ENCODE measurements around the gene URB1.

DNA sequence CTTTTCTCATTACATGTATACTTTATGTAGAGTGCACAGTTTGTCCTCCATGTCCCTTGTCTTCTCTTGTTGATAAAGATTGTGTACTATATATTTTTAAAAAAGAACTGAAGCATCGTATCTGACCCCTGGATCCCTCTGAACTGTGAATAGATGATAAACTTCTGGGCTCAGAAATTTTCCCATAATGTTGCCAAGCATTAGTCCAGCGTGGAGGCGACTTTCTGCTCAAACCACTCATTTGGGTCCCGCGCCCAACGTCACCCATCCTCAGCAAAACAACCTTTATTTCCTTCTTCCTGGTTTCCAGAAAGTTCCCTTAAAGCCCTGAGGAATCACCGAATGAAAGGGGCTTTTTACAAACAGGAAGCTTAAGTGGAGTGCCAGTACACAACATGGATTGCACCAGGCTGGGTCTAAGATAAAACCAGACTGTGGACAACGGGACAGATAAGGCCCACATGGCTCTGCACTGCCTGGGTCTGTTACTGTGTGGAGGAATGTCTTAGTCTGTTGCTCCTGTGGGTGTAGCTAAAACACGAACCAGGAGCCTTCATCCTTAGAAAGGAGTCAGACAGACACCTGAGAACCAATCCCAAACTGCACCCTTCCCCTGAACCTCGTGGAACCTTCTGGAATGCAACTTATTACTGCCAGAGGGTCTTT lies 35.3 kb upstream of the URB1 start:
- TF ChIP-seq, protein P1, sequence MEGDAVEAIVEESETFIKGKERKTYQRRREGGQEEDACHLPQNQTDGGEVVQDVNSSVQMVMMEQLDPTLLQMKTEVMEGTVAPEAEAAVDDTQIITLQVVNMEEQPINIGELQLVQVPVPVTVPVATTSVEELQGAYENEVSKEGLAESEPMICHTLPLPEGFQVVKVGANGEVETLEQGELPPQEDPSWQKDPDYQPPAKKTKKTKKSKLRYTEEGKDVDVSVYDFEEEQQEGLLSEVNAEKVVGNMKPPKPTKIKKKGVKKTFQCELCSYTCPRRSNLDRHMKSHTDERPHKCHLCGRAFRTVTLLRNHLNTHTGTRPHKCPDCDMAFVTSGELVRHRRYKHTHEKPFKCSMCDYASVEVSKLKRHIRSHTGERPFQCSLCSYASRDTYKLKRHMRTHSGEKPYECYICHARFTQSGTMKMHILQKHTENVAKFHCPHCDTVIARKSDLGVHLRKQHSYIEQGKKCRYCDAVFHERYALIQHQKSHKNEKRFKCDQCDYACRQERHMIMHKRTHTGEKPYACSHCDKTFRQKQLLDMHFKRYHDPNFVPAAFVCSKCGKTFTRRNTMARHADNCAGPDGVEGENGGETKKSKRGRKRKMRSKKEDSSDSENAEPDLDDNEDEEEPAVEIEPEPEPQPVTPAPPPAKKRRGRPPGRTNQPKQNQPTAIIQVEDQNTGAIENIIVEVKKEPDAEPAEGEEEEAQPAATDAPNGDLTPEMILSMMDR (IDR thresholded peaks at IDR 0.05), result no peak
- TF ChIP-seq POLR2A (IDR thresholded peaks at IDR 0.05), result no peak
